ENCODE results near the gene KLHL7. TPM values are rescaled to one million over a fixed set of nuclear protein-coding genes. Genes with fewer than 3 reads are reported as not detected.

Gene KLHL7
- total and polyA plus RNA-seq, 2 donors (not counting 3 experiments of a cell fraction or from before 2014, with no cell fraction given): 21.3 to 32.1 TPM

DNA sequence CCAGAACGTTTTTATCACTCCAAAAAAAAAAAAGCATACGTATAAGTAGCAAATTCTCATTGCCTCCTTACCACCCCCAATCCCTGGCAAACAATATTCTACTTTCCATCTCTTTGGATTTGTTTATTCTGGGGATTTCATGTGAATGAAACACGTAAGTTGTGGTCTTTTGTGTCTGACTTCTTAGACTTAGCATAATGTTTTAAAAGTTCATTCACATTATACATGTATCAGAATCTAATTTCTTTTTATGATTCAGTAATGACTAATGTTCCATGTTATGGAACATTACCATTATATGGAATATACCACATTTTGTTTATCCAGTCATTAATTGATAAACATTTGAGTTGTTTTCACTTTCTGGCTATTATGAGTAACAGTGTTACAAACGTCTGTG is 12.5 kb upstream of the KLHL7 start:
- POLR2A ChIA-PET: no interaction called here

More for the DNA sequence above, 12.5 kb upstream of the KLHL7 start:
- H3K27me3 ChIP-seq (ENCODE audit: control insufficient read depth in 2 of 2, insufficient read depth in 2 of 2, low read length in 2 of 2): peaks cover 2 to 4% of the 10 kb centered on the region in 2 experiments
- no peaks in the 10 kb centered on the region for H3K9me1 ChIP-seq (replicated peaks; ENCODE audit: control insufficient read depth, extremely low read depth, insufficient read depth, low read length)
- H3K4me2 ChIP-seq (ENCODE audit: insufficient read depth, low read length): no peak overlapping the region
- BruUV-seq (replicated peaks): no TSS peak
- H3K9me3 ChIP-seq (replicated peaks; ENCODE audit: control insufficient read depth, insufficient read depth, low read length): no peaks in the 10 kb centered on the region
- H3K4me3 ChIP-seq (replicated peaks in 1 of 3; ENCODE audit: insufficient read depth in 1 of 3, low read depth in 1 of 3, low read length in 3 of 3): no peak overlapping the region
- no peak overlapping the region for H3K9ac ChIP-seq (replicated peaks; ENCODE audit: extremely low read depth, insufficient read depth, low read length)
- no peak overlapping the region for H2AFZ ChIP-seq (ENCODE audit: low read depth, low read length)
- no peaks in the 10 kb centered on the region for H3K36me3 ChIP-seq (ENCODE audit: control insufficient read depth in 2 of 2, extremely low read depth in 1 of 2, insufficient read depth in 2 of 2, low read length in 2 of 2)
- TF ChIP-seq MAX (IDR thresholded peaks at IDR 0.05; ENCODE audit: insufficient read depth, insufficient read length) (no peak), FOS (IDR thresholded peaks at IDR 0.05; ENCODE audit: borderline replicate concordance, insufficient read depth, low read length) (no peak), MYC (IDR thresholded peaks at IDR 0.05; ENCODE audit: low read depth, low read length) (no peak), JUN (IDR thresholded peaks at IDR 0.05; ENCODE audit: borderline replicate concordance, insufficient read depth, insufficient read length, low read depth) (no peak), CTCF (IDR thresholded peaks at IDR 0.05; ENCODE audit: extremely low read depth in 1 of 2, insufficient read depth in 1 of 2, low read depth in 1 of 2, low read length in 2 of 2) (no peak), POLR2AphosphoS5 (IDR thresholded peaks at IDR 0.05; ENCODE audit: insufficient read depth, low read depth, low read length) (no peak), EZH2 (IDR thresholded peaks at IDR 0.05; ENCODE audit: borderline replicate concordance, low read depth, low read length, severe bottlenecking) (no peak), GATA2 (IDR thresholded peaks at IDR 0.05; ENCODE audit: insufficient read depth, insufficient read length, low read depth, low read length) (no peak), POLR2A (IDR thresholded peaks at IDR 0.05; ENCODE audit: low read depth, low read length) (no peak)
- DNase-seq (ENCODE audit: low read depth, low spot score): no peak
- H3K79me2 ChIP-seq (ENCODE audit: control insufficient read depth, insufficient read depth, low read length): no peaks in the 10 kb centered on the region
- no peak for FAIRE-seq
- H3K27ac ChIP-seq (ENCODE audit: insufficient read depth, low read depth, low read length): no peak overlapping the region
- H4K20me1 ChIP-seq (replicated peaks; ENCODE audit: control insufficient read depth, extremely low read depth, insufficient read depth, low read length): no peaks in the 10 kb centered on the region
- intact Hi-C loops (cut with micrococcal nuclease): no loop called here
- CTCF ChIA-PET: no interaction called here
- dilution Hi-C loops (cut with MboI; ENCODE audit: extremely low pct_ligation_motif_present, low sequenced_read_pairs): no loop called here
- H3K4me1 ChIP-seq (ENCODE audit: control insufficient read depth, extremely low read depth, insufficient read depth, low read length): no peaks in the 10 kb centered on the region
